T-cell (primary cell): Measurements from ENCODE around the gene COL12A1. TPM values are rescaled to one million over a fixed set of nuclear protein-coding genes. Genes with fewer than 3 reads are reported as not detected.

Experiments
- ATAC-seq, 4 experiments: fragments of 200-7000 bp in 3 of 4; fragments of 150-1000 bp in 1 of 4; cut with Tn5 transposase; replicated peaks in 1 of 4; 1 replicate in 3 of 4; 2 replicates in 1 of 4; pipeline ENCODE4 v1.10.0; 2021; ENCODE audit warnings: moderate library complexity in 3 of 4, mild to moderate bottlenecking in 2 of 4, moderate number of reproducible peaks in 1 of 4
- CTCF ChIA-PET, 2 donors: fragments of 300-600 bp; sonication (Branson Sonifier 250); formaldehyde crosslinking; loops; one replicate each; lab custom pipeline; 2022; ENCODE audit warnings: antibody characterized with exemption in 2 of 2; lab: Charles Lee
- POLR2A ChIA-PET, 2 donors: fragments of 300-600 bp; sonication (Branson Sonifier 250); formaldehyde crosslinking; loops; one replicate each; lab custom pipeline; 2022; ENCODE audit warnings: antibody characterized with exemption in 2 of 2; lab: Charles Lee
- DNase-seq, 35 experiments: peaks; one replicate each; pipeline versions ENCODE4 v3.0.0 to v3.0.0-alpha.2; 2013 to 2023
- H3K27ac ChIP-seq: one replicate; pipeline ENCODE4 v1.5.1; 2013; ENCODE audit warnings: low read length
- H3K27me3 ChIP-seq, 2 experiments: replicated peaks in 1 of 2; 1 replicate in 1 of 2; 2 replicates in 1 of 2; pipeline versions ENCODE4 v1.6.1 to v1.7.0; 2013; ENCODE audit warnings: low read length in 1 of 2, mixed read lengths in 1 of 2; ENCODE audit not compliant: control insufficient read depth in 2 of 2, insufficient read depth in 2 of 2; ENCODE audit errors: extremely low read depth in 1 of 2
- H3K36me3 ChIP-seq, 2 donors: 1 replicate in 1 of 2; 2 replicates in 1 of 2; pipeline versions ENCODE4 v1.6.1 to v1.7.0; 2013; ENCODE audit warnings: low read length in 1 of 2; ENCODE audit not compliant: control insufficient read depth in 2 of 2, insufficient read depth in 1 of 2; ENCODE audit errors: extremely low read depth in 1 of 2
- H3K4me1 ChIP-seq, 2 experiments: 1 replicate in 1 of 2; 2 replicates in 1 of 2; pipeline versions ENCODE4 v1.6.1 to v1.7.0; 2013; ENCODE audit warnings: low read length in 2 of 2, mixed read lengths in 1 of 2; ENCODE audit not compliant: insufficient read depth in 2 of 2, control insufficient read depth in 1 of 2; ENCODE audit errors: extremely low read depth in 1 of 2
- H3K4me3 ChIP-seq, 2 donors: 1 replicate in 1 of 2; 2 replicates in 1 of 2; pipeline versions ENCODE4 v1.5.1 to v1.7.0; 2013; ENCODE audit warnings: mild to moderate bottlenecking in 2 of 2, low read length in 1 of 2, moderate library complexity in 1 of 2; ENCODE audit not compliant: control insufficient read depth in 1 of 2; ENCODE audit errors: extremely low read depth in 1 of 2
- H3K9me3 ChIP-seq: 2 replicates; pipeline ENCODE4 v1.7.0; 2013
- H3K27ac Mint-ChIP-seq, 2 donors: one replicate each; pipeline ENCODE4 v1.8.0; 2020 to 2021; ENCODE audit warnings: mild to moderate bottlenecking in 2 of 2, mixed read lengths in 2 of 2
- H3K27me3 Mint-ChIP-seq, 2 donors: one replicate each; pipeline ENCODE4 v1.8.0; 2021 to 2022; ENCODE audit warnings: mixed read lengths in 2 of 2
- H3K36me3 Mint-ChIP-seq: one replicate; pipeline ENCODE4 v1.8.0; 2021; ENCODE audit warnings: mixed read lengths
- H3K4me1 Mint-ChIP-seq, 3 donors: one replicate each; pipeline ENCODE4 v1.8.0; 2020 to 2022; ENCODE audit warnings: mixed read lengths in 3 of 3, mild to moderate bottlenecking in 1 of 3
- H3K4me3 Mint-ChIP-seq, 3 donors: one replicate each; pipeline ENCODE4 v1.8.0; 2020 to 2022; ENCODE audit warnings: mild to moderate bottlenecking in 3 of 3, mixed read lengths in 3 of 3, moderate library complexity in 3 of 3
- H3K9me3 Mint-ChIP-seq, 3 donors: one replicate each; pipeline ENCODE4 v1.8.0; 2020 to 2022; ENCODE audit warnings: mixed read lengths in 3 of 3
- WGBS: methylation state at CpG from one replicate; pipeline ENCODE4 v1.1.5; 2013; ENCODE audit warnings: missing lambda C conversion rate; ENCODE audit not compliant: insufficient coverage; 5-methylcytosine and 5-hydroxymethylcytosine counted together
- total RNA-seq, 35 experiments: library from RNA in 6 of 35; stranded (reverse) in 6 of 35; fragments of 120-200 nt in 1 of 35; gene quantifications; one replicate each; pipeline versions ENCODE4 v1.2.1 to v1.2.4 and lab custom pipeline; 2013 to 2026

Gene COL12A1
- total RNA-seq, 5 donors from 2014 or later (not counting 1 experiment from before 2014, with no cell fraction given), result 0.59 to 0.95 (median 0.76) TPM; not detected in 2

GRCh38 chr6:75230484-75231325 lies 24.9 kb upstream of the COL12A1 start:
- CTCF ChIA-PET, result no interaction called here

GRCh38 chr6:75224303-75224926 lies 18.6 kb upstream of the COL12A1 start:
- ATAC-seq (no peak), DNase-seq (no peak)
- Mint-ChIP-seq H3K9me3 (no peaks in the 10 kb centered on the region), H3K27me3 (peaks cover 17 to 18% of the 10 kb centered on the region in 2 donors), H3K4me3 (no peak overlapping the region), H3K36me3 (no peaks in the 10 kb centered on the region), H3K4me1 (no peaks in the 10 kb centered on the region), H3K27ac (no peak overlapping the region)
- no peak overlapping the region for H3K27ac ChIP-seq
- H3K36me3 ChIP-seq, result no peaks in the 10 kb centered on the region
- WGBS, result 92% methylated on average over 4 of the region's 6 CpGs
- peaks cover 0 to 6% of the 10 kb centered on the region in 2 experiments for H3K27me3 ChIP-seq
- POLR2A ChIA-PET, result no interaction called here
- H3K4me1 ChIP-seq, result no peaks in the 10 kb centered on the region
- H3K9me3 ChIP-seq, result no peaks in the 10 kb centered on the region
- CTCF ChIA-PET, result interaction anchor here (1.1 to 3.5 kb wide), 4 partner anchors 13 to 15 kb away, joined by 3 to 14 read pairs (median 4); no protein-coding TSS in a partner anchor
- no peak overlapping the region for H3K4me3 ChIP-seq

More at GRCh38 chr6:75230484-75231325, 24.9 kb upstream of the COL12A1 start:
- Mint-ChIP-seq H3K27me3 (peaks cover 0 to 4% of the 10 kb centered on the region in 2 donors), H3K4me1 (no peaks in the 10 kb centered on the region), H3K9me3 (no peaks in the 10 kb centered on the region), H3K4me3 (no peak overlapping the region), H3K27ac (no peak overlapping the region), H3K36me3 (no peaks in the 10 kb centered on the region)
- Histone ChIP-seq H3K36me3 (no peaks in the 10 kb centered on the region), H3K9me3 (no peaks in the 10 kb centered on the region), H3K27ac (no peak overlapping the region), H3K4me1 (no peaks in the 10 kb centered on the region), H3K4me3 (no peak overlapping the region), H3K27me3 (no peaks in the 10 kb centered on the region)
- POLR2A ChIA-PET, result no interaction called here
- DNase-seq, result no peak
- no peak for ATAC-seq
- 96% methylated on average over 2 of the region's 10 CpGs for WGBS

GRCh38 chr6:75223428-75223827 lies 17.6 kb upstream of the COL12A1 start:
- Mint-ChIP-seq H3K9me3 (no peaks in the 10 kb centered on the region), H3K4me1 (no peaks in the 10 kb centered on the region), H3K27ac (no peak overlapping the region), H3K4me3 (no peak overlapping the region), H3K36me3 (no peaks in the 10 kb centered on the region), H3K27me3 (peaks cover 18 to 24% of the 10 kb centered on the region in 2 donors)
- ChIA-PET POLR2A (no interaction called here), CTCF (interaction anchor here in 1 of 2 donors (0.7 to 1.3 kb wide), 2 partner anchors 14 kb away, joined by 3 read pairs; no protein-coding TSS in a partner anchor)
- H3K27ac ChIP-seq, result no peak overlapping the region
- ATAC-seq, result no peak
- H3K4me3 ChIP-seq, result no peak overlapping the region
- WGBS, result 86% methylated on average over 1 of the region's 2 CpGs
- peaks cover 0 to 6% of the 10 kb centered on the region in 2 experiments for H3K27me3 ChIP-seq
- no peaks in the 10 kb centered on the region for H3K36me3 ChIP-seq
- H3K4me1 ChIP-seq, result no peaks in the 10 kb centered on the region
- no peak for DNase-seq
- no peaks in the 10 kb centered on the region for H3K9me3 ChIP-seq

- no peak for ATAC-seq
- ChIA-PET CTCF (no interaction called here), POLR2A (no interaction called here)
- no peaks in the 10 kb centered on the region for H3K9me3 Mint-ChIP-seq
- Histone ChIP-seq H3K27ac (no peak overlapping the region), H3K4me3 (no peak overlapping the region), H3K4me1 (no peaks in the 10 kb centered on the region), H3K27me3 (peaks cover 0 to 9% of the 10 kb centered on the region in 2 experiments), H3K36me3 (no peaks in the 10 kb centered on the region), H3K9me3 (no peaks in the 10 kb centered on the region)
- H3K4me3 Mint-ChIP-seq, result no peak overlapping the region
- H3K4me1 Mint-ChIP-seq, result no peaks in the 10 kb centered on the region
- DNase-seq, result no peak
- peaks cover 24 to 32% of the 10 kb centered on the region in 2 donors for H3K27me3 Mint-ChIP-seq
- H3K36me3 Mint-ChIP-seq, result no peaks in the 10 kb centered on the region
- no peak overlapping the region for H3K27ac Mint-ChIP-seq
Measured at GRCh38 chr6:75222261-75222660, 16.4 kb upstream of the COL12A1 start.

GRCh38 chr6:75221116-75221515 lies 15.3 kb upstream of the COL12A1 start:
- no peaks in the 10 kb centered on the region for H3K36me3 Mint-ChIP-seq
- ATAC-seq (no peak), DNase-seq (no peak)
- no peaks in the 10 kb centered on the region for H3K9me3 Mint-ChIP-seq
- Histone ChIP-seq H3K4me3 (no peak overlapping the region), H3K4me1 (no peaks in the 10 kb centered on the region), H3K36me3 (no peaks in the 10 kb centered on the region), H3K27ac (no peak overlapping the region), H3K27me3 (peaks cover 0 to 9% of the 10 kb centered on the region in 2 experiments), H3K9me3 (no peaks in the 10 kb centered on the region)
- H3K27ac Mint-ChIP-seq, result no peak overlapping the region
- CTCF ChIA-PET, result interaction anchor here (1.9 to 2.2 kb wide), 3 partner anchors 10 to 12 kb away, joined by 9 to 17 read pairs (median 13); no protein-coding TSS in a partner anchor
- no peak overlapping the region for H3K4me3 Mint-ChIP-seq
- no peaks in the 10 kb centered on the region for H3K4me1 Mint-ChIP-seq
- POLR2A ChIA-PET, result no interaction called here
- H3K27me3 Mint-ChIP-seq, result peaks cover 33 to 40% of the 10 kb centered on the region in 2 donors
- 69% methylated on average over 2 of the region's 4 CpGs for WGBS

GRCh38 chr6:75220357-75220756 lies 14.5 kb upstream of the COL12A1 start:
- Histone ChIP-seq H3K9me3 (no peaks in the 10 kb centered on the region), H3K27me3 (peaks cover 0 to 8% of the 10 kb centered on the region in 2 experiments), H3K36me3 (no peaks in the 10 kb centered on the region), H3K4me1 (no peaks in the 10 kb centered on the region), H3K4me3 (no peak overlapping the region), H3K27ac (no peak overlapping the region)
- ChIA-PET POLR2A (interaction anchor here (0.5 kb wide), 2 partner anchors 18 to 20 kb away, joined by 5 to 14 read pairs; no protein-coding TSS in a partner anchor), CTCF (interaction anchor here (0.9 to 2.2 kb wide), 4 partner anchors 9 to 14 kb away, joined by 3 to 17 read pairs (median 11); partner anchors contain the start of gene COL12A1 (in 1 of the 2))
- DNase-seq (no peak), ATAC-seq (no peak)
- Mint-ChIP-seq H3K36me3 (no peaks in the 10 kb centered on the region), H3K27ac (no peak overlapping the region), H3K27me3 (peaks cover 33 to 45% of the 10 kb centered on the region in 2 donors), H3K4me3 (no peak overlapping the region), H3K9me3 (no peaks in the 10 kb centered on the region), H3K4me1 (no peaks in the 10 kb centered on the region)
- WGBS, result 83% methylated on average over 1 of the region's 1 CpG
